Measurements from ENCODE around the gene TACO1. TPM values are rescaled to one million over a fixed set of nuclear protein-coding genes. Genes with fewer than 3 reads are reported as not detected.

The TACO1 gene
- total and polyA plus RNA-seq, 2 donors (not counting 3 experiments of a cell fraction or from before 2014, with no cell fraction given), result 24.7 to 31.7 TPM

- Histone ChIP-seq H3K27ac (ENCODE audit: insufficient read depth, low read depth, low read length) (no peak overlapping the region), H3K4me3 (replicated peaks in 1 of 3; ENCODE audit: insufficient read depth in 1 of 3, low read depth in 1 of 3, low read length in 3 of 3) (no peak overlapping the region), H3K9ac (replicated peaks; ENCODE audit: extremely low read depth, insufficient read depth, low read length) (no peak overlapping the region), H3K9me3 (replicated peaks; ENCODE audit: control insufficient read depth, insufficient read depth, low read length) (no peaks in the 10 kb centered on the region), H3K36me3 (ENCODE audit: control insufficient read depth in 2 of 2, extremely low read depth in 1 of 2, insufficient read depth in 2 of 2, low read length in 2 of 2) (peaks cover 7 to 11% of the 10 kb centered on the region in 2 experiments), H3K4me1 (ENCODE audit: control insufficient read depth, extremely low read depth, insufficient read depth, low read length) (no peaks in the 10 kb centered on the region), H3K79me2 (ENCODE audit: control insufficient read depth, insufficient read depth, low read length) (no peaks in the 10 kb centered on the region), H3K27me3 (ENCODE audit: control insufficient read depth in 2 of 2, insufficient read depth in 2 of 2, low read length in 2 of 2) (no peaks in the 10 kb centered on the region), H3K9me1 (replicated peaks; ENCODE audit: control insufficient read depth, extremely low read depth, insufficient read depth, low read length) (no peaks in the 10 kb centered on the region), H4K20me1 (replicated peaks; ENCODE audit: control insufficient read depth, extremely low read depth, insufficient read depth, low read length) (no peaks in the 10 kb centered on the region), H3K4me2 (ENCODE audit: insufficient read depth, low read length) (no peak overlapping the region), H2AFZ (ENCODE audit: low read depth, low read length) (no peak overlapping the region)
- intact Hi-C loops (cut with micrococcal nuclease) (no loop called here), dilution Hi-C loops (cut with MboI; ENCODE audit: extremely low pct_ligation_motif_present, low sequenced_read_pairs) (no loop called here)
- TF ChIP-seq CTCF (IDR thresholded peaks at IDR 0.05; ENCODE audit: extremely low read depth in 1 of 2, insufficient read depth in 1 of 2, low read depth in 1 of 2, low read length in 2 of 2) (no peak), POLR2A (IDR thresholded peaks at IDR 0.05; ENCODE audit: low read depth, low read length) (no peak)
- no peak for FAIRE-seq
- no peak for DNase-seq (ENCODE audit: low read depth, low spot score)
- POLR2A ChIA-PET, result no interaction called here
- no TSS peak for BruUV-seq (replicated peaks)
- CTCF ChIA-PET, result no interaction called here
These were observed 57.1 kb downstream of the TACO1 start for GRCh38 chr17:63657786-63658185.

Small RNAs within 50 kb of the gene (small RNA-seq; reads per million reads assigned to genes)
- gene RNU6-288P (ENCODE audit: insufficient read depth, insufficient read length, low read depth, low replicate concordance), result not detected

Other genes with a start within 250 kb of the TACO1 start
- gene CYB561, start 154.6 kb upstream of the TACO1 start, total RNA-seq, result 71.1 and 72.4 TPM in 2 replicates
- 34.9 and 45.1 TPM in 2 replicates for gene CYB561, start 154.6 kb upstream of the TACO1 start, polyA plus RNA-seq
- gene ACE, start 123.8 kb upstream of the TACO1 start, total RNA-seq, result 207 and 226 TPM in 2 replicates
- gene ACE, start 123.8 kb upstream of the TACO1 start, polyA plus RNA-seq, result 63.4 and 72.3 TPM in 2 replicates
- gene KCNH6, start 77.5 kb upstream of the TACO1 start, total RNA-seq, result not detected in 2 replicates
- 0.07 and 0.13 TPM in 2 replicates for gene KCNH6, start 77.5 kb upstream of the TACO1 start, polyA plus RNA-seq
- gene DCAF7, start 50.4 kb upstream of the TACO1 start, total RNA-seq, result 89.6 and 100 TPM in 2 replicates
- gene DCAF7, start 50.4 kb upstream of the TACO1 start, polyA plus RNA-seq, result 82.8 and 88.2 TPM in 2 replicates
- gene MAP3K3, start 21.5 kb downstream of the TACO1 start, total RNA-seq, result 81.0 and 91.4 TPM in 2 replicates
- gene MAP3K3, start 21.5 kb downstream of the TACO1 start, polyA plus RNA-seq, result 47.4 and 56.6 TPM in 2 replicates
- gene LIMD2, start 99.2 kb downstream of the TACO1 start, total RNA-seq, result 69.0 TPM in 2 replicates
- 83.9 and 99.9 TPM in 2 replicates for gene LIMD2, start 99.2 kb downstream of the TACO1 start, polyA plus RNA-seq
- 47.0 and 49.6 TPM in 2 replicates for gene STRADA, start 140.9 kb downstream of the TACO1 start, total RNA-seq
- 53.6 and 55.1 TPM in 2 replicates for gene STRADA, start 140.9 kb downstream of the TACO1 start, polyA plus RNA-seq
- 73.9 and 76.5 TPM in 2 replicates for gene CCDC47, start 172.7 kb downstream of the TACO1 start, total RNA-seq
- gene CCDC47, start 172.7 kb downstream of the TACO1 start, polyA plus RNA-seq, result 13.7 and 21.7 TPM in 2 replicates
- gene DDX42, start 173.3 kb downstream of the TACO1 start, total RNA-seq, result 111 and 124 TPM in 2 replicates
- gene DDX42, start 173.3 kb downstream of the TACO1 start, polyA plus RNA-seq, result 36.8 and 48.1 TPM in 2 replicates
- 179 TPM in 2 replicates for gene PSMC5, start 226.5 kb downstream of the TACO1 start, total RNA-seq
- 170 and 236 TPM in 2 replicates for gene PSMC5, start 226.5 kb downstream of the TACO1 start, polyA plus RNA-seq
- 50.2 and 60.2 TPM in 2 replicates for gene FTSJ3, start 226.8 kb downstream of the TACO1 start, total RNA-seq
- gene FTSJ3, start 226.8 kb downstream of the TACO1 start, polyA plus RNA-seq, result 27.3 and 42.1 TPM in 2 replicates
- 50.3 and 51.2 TPM in 2 replicates for gene SMARCD2, start 241.8 kb downstream of the TACO1 start, total RNA-seq
- 55.7 and 62.8 TPM in 2 replicates for gene SMARCD2, start 241.8 kb downstream of the TACO1 start, polyA plus RNA-seq